Neuronal stem cell (in vitro differentiated cells): ENCODE results near the gene BCL2L11.

Experiments
- DNase-seq: peaks from one replicate; pipeline ENCODE4 v3.0.0-alpha.2; 2013; ENCODE audit warnings: low spot score
- H2AFZ ChIP-seq: one replicate; pipeline ENCODE4 v1.6.1; 2013; ENCODE audit warnings: mild to moderate bottlenecking, low read length, inconsistent platforms
- H2AK5ac ChIP-seq: 2 replicates; pipeline ENCODE4 v1.6.1; 2013; ENCODE audit warnings: low read depth, mild to moderate bottlenecking, inconsistent platforms, low read length, moderate library complexity, mixed read lengths
- H2BK120ac ChIP-seq: 2 replicates; pipeline ENCODE4 v1.6.1; 2013; ENCODE audit warnings: low read depth, mild to moderate bottlenecking, inconsistent platforms, low read length, moderate library complexity, mixed read lengths
- H2BK12ac ChIP-seq: one replicate; pipeline ENCODE4 v1.6.1; 2013; ENCODE audit warnings: low read length, inconsistent platforms
- H2BK15ac ChIP-seq: 2 replicates; pipeline ENCODE4 v1.6.1; 2013; ENCODE audit warnings: mild to moderate bottlenecking, low read length, inconsistent platforms, mixed read lengths
- H2BK5ac ChIP-seq: one replicate; pipeline ENCODE4 v1.6.1; 2013; ENCODE audit warnings: inconsistent platforms, mild to moderate bottlenecking, low read length, moderate library complexity
- H3K14ac ChIP-seq: one replicate; pipeline ENCODE4 v1.6.1; 2013; ENCODE audit warnings: low read length, inconsistent platforms
- H3K18ac ChIP-seq: 2 replicates; pipeline ENCODE4 v1.6.1; 2013; ENCODE audit warnings: low read length, inconsistent platforms
- H3K23ac ChIP-seq: 2 replicates; pipeline ENCODE4 v1.6.1; 2013; ENCODE audit warnings: low read depth, mild to moderate bottlenecking, mixed read lengths, low read length, inconsistent platforms; ENCODE audit not compliant: poor library complexity
- H3K27ac ChIP-seq: replicated peaks from 3 replicates; pipeline ENCODE4 v1.5.1; 2013; ENCODE audit warnings: low read length, inconsistent platforms
- H3K27me3 ChIP-seq, 3 experiments: 2 replicates each; pipeline ENCODE4 v1.6.1; 2013; ENCODE audit warnings: low read length in 3 of 3, mild to moderate bottlenecking in 2 of 3, inconsistent platforms in 1 of 3, low read depth in 1 of 3, mixed read lengths in 1 of 3, moderate library complexity in 1 of 3; ENCODE audit not compliant: control insufficient read depth in 3 of 3, insufficient read depth in 3 of 3
- H3K36me3 ChIP-seq, 2 donors: replicated peaks in 1 of 2; 2 replicates each; pipeline ENCODE4 v1.6.1; 2013; ENCODE audit warnings: low read length in 2 of 2; ENCODE audit not compliant: control insufficient read depth in 2 of 2, insufficient read depth in 2 of 2
- H3K4ac ChIP-seq: 2 replicates; pipeline ENCODE4 v1.6.1; 2013; ENCODE audit warnings: inconsistent platforms, mild to moderate bottlenecking, low read length, moderate library complexity
- H3K4me1 ChIP-seq, 2 donors: 1 replicate in 1 of 2; 2 replicates in 1 of 2; pipeline ENCODE4 v1.6.1; 2013; ENCODE audit warnings: low read length in 2 of 2, low read depth in 1 of 2; ENCODE audit not compliant: control insufficient read depth in 2 of 2, insufficient read depth in 1 of 2
- H3K4me2 ChIP-seq: one replicate; pipeline ENCODE4 v1.6.1; 2013; ENCODE audit warnings: mild to moderate bottlenecking, low read length, inconsistent platforms; ENCODE audit not compliant: insufficient read depth, poor library complexity, severe bottlenecking
- H3K4me3 ChIP-seq, 2 donors: 2 replicates each; pipeline ENCODE4 v1.5.1; 2013; ENCODE audit warnings: low read length in 2 of 2, mild to moderate bottlenecking in 2 of 2, inconsistent platforms in 1 of 2, moderate library complexity in 1 of 2
- H3K79me1 ChIP-seq: one replicate; pipeline ENCODE4 v1.6.1; 2013; ENCODE audit warnings: low read depth, mild to moderate bottlenecking, inconsistent platforms, low read length, moderate library complexity
- H3K9ac ChIP-seq: one replicate; pipeline ENCODE4 v1.6.1; 2013; ENCODE audit warnings: mild to moderate bottlenecking, low read depth, low read length, inconsistent platforms; ENCODE audit not compliant: poor library complexity
- H3K9me3 ChIP-seq, 2 donors: replicated peaks in 1 of 2; 2 replicates each; pipeline versions ENCODE3 to v1.6.1; 2013; ENCODE audit warnings: low read length in 2 of 2, mild to moderate bottlenecking in 2 of 2, inconsistent platforms in 1 of 2, low read depth in 1 of 2, mixed read lengths in 1 of 2, moderate library complexity in 1 of 2; ENCODE audit not compliant: control insufficient read depth in 2 of 2, insufficient read depth in 1 of 2
- H4K8ac ChIP-seq: one replicate; pipeline ENCODE4 v1.6.1; 2013; ENCODE audit warnings: low read depth, mild to moderate bottlenecking, inconsistent platforms, low read length, moderate library complexity
- H4K91ac ChIP-seq: one replicate; pipeline ENCODE4 v1.6.1; 2013; ENCODE audit warnings: low read length, low read depth, mild to moderate bottlenecking, inconsistent platforms; ENCODE audit not compliant: poor library complexity
- WGBS, 2 donors: extraction: QIAGEN DNeasy Blood & Tissue Kit; methylation state at CpG; one replicate each; pipeline ENCODE4 v1.1.7; 2013; ENCODE audit warnings: missing lambda C conversion rate in 2 of 2, mixed read lengths in 1 of 2; ENCODE audit not compliant: insufficient read length in 2 of 2, insufficient replicate concordance in 1 of 2; ENCODE audit errors: extremely low coverage in 2 of 2; 5-methylcytosine and 5-hydroxymethylcytosine counted together

BCL2L11 gene

DNA sequence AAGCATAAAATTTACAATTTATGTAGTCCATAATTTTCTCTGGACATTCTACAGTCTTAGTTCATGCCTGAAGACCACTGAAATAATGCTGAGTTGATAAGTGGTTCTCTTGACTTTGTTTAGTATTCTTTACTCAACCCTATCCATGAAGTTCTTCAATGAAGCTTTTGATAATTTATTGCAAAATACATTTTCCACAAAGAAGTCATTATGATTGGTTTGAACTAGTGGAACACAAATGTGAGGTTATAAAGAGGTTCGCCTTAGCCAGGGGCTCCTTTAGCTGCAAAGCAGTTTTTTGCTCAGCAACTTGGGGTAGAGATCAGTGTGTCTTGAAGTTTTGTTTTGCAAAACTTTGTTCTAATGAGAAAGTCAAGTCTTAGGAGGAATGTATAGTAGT is 5.9 kb downstream of the BCL2L11 start:
- Histone ChIP-seq H3K23ac (no peak overlapping the region), H3K4me1 (peaks cover 3 to 7% of the 10 kb centered on the region in 2 donors), H4K91ac (no peak overlapping the region), H3K36me3 (peaks cover 25 to 80% of the 10 kb centered on the region in 2 donors), H3K27ac (no peak overlapping the region), H4K8ac (no peak overlapping the region), H2BK15ac (no peak overlapping the region), H3K27me3 (no peaks in the 10 kb centered on the region), H3K9ac (no peak overlapping the region), H2BK5ac (no peak overlapping the region), H2AFZ (no peak overlapping the region), H2BK12ac (no peak overlapping the region), H2AK5ac (no peak overlapping the region), H3K18ac (no peak overlapping the region), H2BK120ac (no peak overlapping the region), H3K14ac (no peak overlapping the region), H3K9me3 (peaks cover 0 to 27% of the 10 kb centered on the region in 2 donors), H3K4me2 (no peak overlapping the region), H3K79me1 (peaks cover 6% of the 10 kb centered on the region), H3K4ac (no peak overlapping the region), H3K4me3 (no peak overlapping the region)
- WGBS, 2 donors: no CpG with 5 or more reads among the region's 1 CpG
- no peak for DNase-seq

DNA sequence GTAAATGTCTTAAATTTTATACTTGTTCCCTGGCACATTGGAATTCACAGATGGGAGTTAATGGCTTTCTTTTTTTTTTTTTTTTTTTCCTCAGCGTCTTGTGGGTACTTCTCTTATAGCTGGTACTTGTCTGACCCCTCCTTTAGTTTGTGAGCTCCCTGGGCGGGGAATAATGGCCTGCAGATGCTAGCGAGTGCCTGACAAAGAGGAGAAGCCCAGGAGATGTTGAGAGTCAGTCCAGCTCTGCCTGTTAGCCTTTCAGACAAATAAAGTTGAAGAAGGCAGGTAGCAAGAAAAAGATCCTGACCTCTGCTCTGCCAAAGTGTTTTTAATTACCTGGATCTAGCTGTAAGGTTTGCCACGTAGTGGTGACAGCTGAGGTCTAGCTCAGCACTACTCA is 6.6 kb downstream of the BCL2L11 start:
- no peak overlapping the region for H3K14ac ChIP-seq
- H3K23ac ChIP-seq: no peak overlapping the region
- H3K27ac ChIP-seq: no peak overlapping the region
- no peak overlapping the region for H2BK5ac ChIP-seq
- peaks cover 4% of the 10 kb centered on the region for H3K79me1 ChIP-seq
- no peak overlapping the region for H3K4me2 ChIP-seq
- H3K4me1 ChIP-seq: peaks cover 3 to 5% of the 10 kb centered on the region in 2 donors
- H3K9me3 ChIP-seq: peaks cover 0 to 32% of the 10 kb centered on the region in 2 donors
- no CpG with 5 or more reads among the region's 4 CpGs for WGBS, 2 donors
- H2BK12ac ChIP-seq: no peak overlapping the region
- H4K8ac ChIP-seq: no peak overlapping the region
- no peak overlapping the region for H3K4ac ChIP-seq
- H3K36me3 ChIP-seq: peaks cover 29 to 88% of the 10 kb centered on the region in 2 donors
- no peak overlapping the region for H2BK120ac ChIP-seq
- H2BK15ac ChIP-seq: no peak overlapping the region
- no peak overlapping the region for H3K18ac ChIP-seq
- no peak overlapping the region for H3K4me3 ChIP-seq
- no peaks in the 10 kb centered on the region for H3K27me3 ChIP-seq
- no peak for DNase-seq
- no peak overlapping the region for H3K9ac ChIP-seq
- H4K91ac ChIP-seq: no peak overlapping the region
- H2AFZ ChIP-seq: no peak overlapping the region
- H2AK5ac ChIP-seq: no peak overlapping the region

DNA sequence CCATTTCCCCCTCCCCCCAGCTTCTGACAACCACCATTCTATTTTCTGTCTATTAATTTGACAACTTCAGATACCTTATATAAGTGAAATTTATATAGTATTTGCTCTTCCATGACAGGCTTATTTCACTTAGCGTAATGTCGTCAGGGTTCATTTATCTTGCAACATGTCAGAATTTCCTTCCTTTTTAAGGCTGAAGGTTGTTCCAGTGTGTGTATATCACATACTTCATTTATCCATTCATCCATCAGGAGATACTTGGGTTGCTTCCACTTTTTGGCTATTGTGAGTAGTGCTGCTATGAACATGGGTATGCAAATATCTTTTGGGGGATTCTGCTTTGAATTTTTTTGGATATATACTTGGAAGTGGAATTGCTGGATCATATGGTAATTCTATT is 7.4 kb downstream of the BCL2L11 start:
- no peak for DNase-seq
- Histone ChIP-seq H3K79me1 (peaks cover 4% of the 10 kb centered on the region), H3K27ac (no peak overlapping the region), H3K4me3 (no peak overlapping the region), H4K91ac (no peak overlapping the region), H3K4ac (no peak overlapping the region), H2BK12ac (no peak overlapping the region), H3K4me1 (peaks cover 3 to 5% of the 10 kb centered on the region in 2 donors), H4K8ac (no peak overlapping the region), H2BK120ac (no peak overlapping the region), H2AFZ (no peak overlapping the region), H3K23ac (no peak overlapping the region), H3K27me3 (no peaks in the 10 kb centered on the region), H3K4me2 (no peak overlapping the region), H3K9ac (no peak overlapping the region), H3K9me3 (peaks cover 0 to 32% of the 10 kb centered on the region in 2 donors), H2AK5ac (no peak overlapping the region), H2BK15ac (no peak overlapping the region), H2BK5ac (no peak overlapping the region), H3K36me3 (peaks cover 29 to 95% of the 10 kb centered on the region in 2 donors), H3K14ac (no peak overlapping the region), H3K18ac (no peak overlapping the region)
- no CpG with 5 or more reads among the region's 2 CpGs for WGBS, 2 donors

DNA sequence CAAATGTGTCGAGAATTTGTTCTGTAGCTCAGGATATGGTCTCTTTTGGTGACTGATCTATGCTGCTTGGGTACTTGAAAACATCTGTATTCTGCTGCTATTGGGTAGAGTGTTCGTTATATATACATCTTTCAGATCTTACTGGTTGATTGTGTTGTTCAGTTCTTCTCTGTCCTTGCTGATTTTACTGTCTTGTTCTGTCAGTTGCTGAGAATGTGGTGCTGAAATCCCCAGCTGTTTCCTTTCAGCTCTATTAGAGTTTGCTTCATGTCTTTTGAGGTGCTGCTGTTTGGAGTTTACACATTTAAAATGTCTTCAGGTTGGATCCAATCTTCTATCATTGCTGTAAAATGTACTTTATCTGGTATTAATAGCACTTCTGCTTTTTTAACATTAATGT is 12.9 kb downstream of the BCL2L11 start:
- no peaks in the 10 kb centered on the region for H3K27me3 ChIP-seq
- H4K91ac ChIP-seq: no peak overlapping the region
- no peak overlapping the region for H3K9ac ChIP-seq
- no peak overlapping the region for H3K4me3 ChIP-seq
- H2AK5ac ChIP-seq: no peak overlapping the region
- no peak overlapping the region for H3K27ac ChIP-seq
- no peak overlapping the region for H3K23ac ChIP-seq
- no peak overlapping the region for H2AFZ ChIP-seq
- no peak overlapping the region for H4K8ac ChIP-seq
- no peak overlapping the region for H3K4ac ChIP-seq
- H3K36me3 ChIP-seq: peaks cover 28 to 98% of the 10 kb centered on the region in 2 donors
- peaks cover 5 to 10% of the 10 kb centered on the region in 2 donors for H3K4me1 ChIP-seq
- H3K18ac ChIP-seq: no peak overlapping the region
- no peak for DNase-seq
- peaks cover 0 to 38% of the 10 kb centered on the region in 2 donors for H3K9me3 ChIP-seq
- peaks cover 12% of the 10 kb centered on the region for H3K79me1 ChIP-seq
- no peak overlapping the region for H3K14ac ChIP-seq
- H2BK15ac ChIP-seq: no peak overlapping the region
- H3K4me2 ChIP-seq: no peak overlapping the region
- no CpG with 5 or more reads among the region's 2 CpGs for WGBS, 2 donors
- no peak overlapping the region for H2BK5ac ChIP-seq
- H2BK12ac ChIP-seq: no peak overlapping the region
- no peak overlapping the region for H2BK120ac ChIP-seq
